Ishikawa (cell line): ENCODE measurements around the gene NKAP.
A peak's percentile ranks its signal among the peaks of the same experiment; 100 is the strongest.

Source experiments
- CEBPB ChIP-seq: IDR thresholded peaks from 2 replicates; pipeline ENCODE4 v1.6.1; 2012
- CREB1 ChIP-seq: IDR thresholded peaks from 2 replicates; pipeline ENCODE4 v1.6.1; 2012; ENCODE audit warnings: low read depth
- EGR1 ChIP-seq: IDR thresholded peaks from 2 replicates; pipeline ENCODE4 v1.6.1; 2012
- EP300 ChIP-seq: IDR thresholded peaks from 2 replicates; pipeline ENCODE4 v1.6.1; 2012; ENCODE audit warnings: borderline replicate concordance
- FOXM1 ChIP-seq: IDR thresholded peaks from 2 replicates; pipeline ENCODE4 v1.6.1; 2012; ENCODE audit warnings: low read depth, borderline replicate concordance
- NFIC ChIP-seq: IDR thresholded peaks from 2 replicates; pipeline ENCODE4 v1.6.1; 2012
- RAD21 ChIP-seq: IDR thresholded peaks from 2 replicates; pipeline ENCODE4 v1.6.1; 2012; ENCODE audit warnings: low read depth
- REST ChIP-seq: IDR thresholded peaks from 2 replicates; pipeline ENCODE4 v1.6.1; 2012; ENCODE audit warnings: low read depth, mild to moderate bottlenecking
- TAF1 ChIP-seq: IDR thresholded peaks from 2 replicates; pipeline ENCODE4 v1.6.1; 2012; ENCODE audit warnings: low read depth, mild to moderate bottlenecking
- TCF12 ChIP-seq: IDR thresholded peaks from 2 replicates; pipeline ENCODE4 v1.6.1; 2012; ENCODE audit warnings: low read depth
- TEAD4 ChIP-seq: IDR thresholded peaks from 2 replicates; pipeline ENCODE4 v1.6.1; 2012
- USF1 ChIP-seq: IDR thresholded peaks from 2 replicates; pipeline ENCODE4 v1.6.1; 2012
- YY1 ChIP-seq: IDR thresholded peaks from 2 replicates; pipeline ENCODE4 v1.6.1; 2012; ENCODE audit warnings: low read depth
- ZBTB7A ChIP-seq: IDR thresholded peaks from 2 replicates; pipeline ENCODE4 v1.6.1; 2012; ENCODE audit warnings: low read depth
- TF ChIP-seq, protein P1 (sequence below): IDR thresholded peaks from 2 replicates; pipeline ENCODE4 v1.6.1; 2012

The NKAP gene

DNA sequence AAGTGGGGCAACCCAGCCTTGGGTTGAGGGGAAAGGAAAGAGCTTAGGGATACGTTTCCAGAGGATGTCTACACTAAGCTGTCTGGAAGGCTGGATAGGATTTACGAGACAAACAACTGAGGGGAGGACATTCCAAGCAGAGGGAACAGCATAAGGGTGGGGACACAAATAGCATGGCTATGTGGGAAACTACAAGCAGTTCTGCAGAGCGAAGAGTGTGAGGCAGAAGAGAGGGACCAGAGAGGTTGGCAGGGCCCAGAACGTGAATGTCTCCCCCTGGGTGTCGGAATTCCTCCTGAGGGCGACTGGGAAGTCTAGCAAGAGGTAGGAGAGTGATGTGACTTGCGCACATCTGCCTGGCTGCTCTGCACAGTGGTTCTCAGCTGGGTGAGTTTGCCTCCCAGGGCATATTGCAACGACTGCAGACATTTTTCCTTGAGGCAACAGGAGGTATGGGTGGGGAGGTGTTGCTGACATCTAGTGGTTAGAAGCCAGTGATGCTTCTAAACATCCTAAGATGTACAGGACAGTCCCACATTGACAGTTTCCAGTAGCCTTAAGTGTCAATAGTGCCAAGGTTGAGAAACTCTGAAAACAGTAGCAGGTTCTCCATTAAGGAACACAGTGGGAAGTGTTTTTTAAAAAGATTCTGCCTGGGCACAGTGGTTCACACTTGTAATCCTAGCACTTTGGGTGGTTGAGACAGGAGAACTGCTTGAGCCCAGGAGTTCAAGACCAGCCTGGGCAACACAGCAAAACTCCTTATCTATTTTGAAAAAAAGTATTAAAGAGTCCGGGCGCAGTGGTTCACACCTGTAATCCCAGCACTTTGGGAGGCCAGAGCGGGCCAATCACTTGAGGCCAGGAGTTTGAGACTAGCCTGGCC, 62.8 kb downstream of the NKAP start:
- TF ChIP-seq EGR1 = no peak
- TF ChIP-seq RAD21 = peak; percentile 33; the same call in 1 of the 2 replicates

DNA sequence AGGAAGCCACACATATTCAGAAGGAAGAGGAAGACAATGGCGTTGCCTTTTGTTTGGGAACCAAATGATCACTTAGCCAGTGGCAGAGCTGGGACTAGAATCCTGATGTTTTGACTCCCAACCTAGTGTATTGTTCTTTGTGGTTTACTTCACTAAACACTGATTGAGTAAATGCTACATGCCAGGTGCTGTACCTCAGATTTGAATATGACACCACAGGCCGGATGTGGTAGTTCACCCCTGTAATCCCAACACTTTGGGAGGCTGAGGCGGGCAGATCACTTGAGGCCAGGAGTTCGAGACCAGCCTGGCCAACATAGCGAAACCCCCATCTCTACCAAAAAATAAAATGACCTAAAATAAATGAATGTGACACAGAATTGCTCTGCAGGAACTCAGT, 63.5 kb downstream of the NKAP start:
- TF ChIP-seq EGR1 (no peak), ZBTB7A (no peak), CREB1 (no peak), YY1 (no peak), TAF1 (no peak), EP300 (no peak), USF1 (no peak), CEBPB (no peak), REST (no peak), TEAD4 (no peak), NFIC (no peak), FOXM1 (no peak), RAD21 (no peak), TCF12 (no peak)
- TF ChIP-seq, protein P1, sequence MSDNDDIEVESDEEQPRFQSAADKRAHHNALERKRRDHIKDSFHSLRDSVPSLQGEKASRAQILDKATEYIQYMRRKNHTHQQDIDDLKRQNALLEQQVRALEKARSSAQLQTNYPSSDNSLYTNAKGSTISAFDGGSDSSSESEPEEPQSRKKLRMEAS = no peak

- no peak for TF ChIP-seq TCF12
- no peak for TF ChIP-seq USF1
- TF ChIP-seq CEBPB = no peak
- TF ChIP-seq YY1 = no peak
- no peak for TF ChIP-seq RAD21
- TF ChIP-seq EGR1 = no peak
- no peak for TF ChIP-seq CREB1
- TF ChIP-seq TEAD4 = no peak
- TF ChIP-seq REST = no peak
- no peak for TF ChIP-seq ZBTB7A
- TF ChIP-seq EP300 = no peak
- TF ChIP-seq, protein P1 = no peak
These were observed 64.8 kb downstream of the NKAP start for GRCh38 chrX:119878740-119879139.

DNA sequence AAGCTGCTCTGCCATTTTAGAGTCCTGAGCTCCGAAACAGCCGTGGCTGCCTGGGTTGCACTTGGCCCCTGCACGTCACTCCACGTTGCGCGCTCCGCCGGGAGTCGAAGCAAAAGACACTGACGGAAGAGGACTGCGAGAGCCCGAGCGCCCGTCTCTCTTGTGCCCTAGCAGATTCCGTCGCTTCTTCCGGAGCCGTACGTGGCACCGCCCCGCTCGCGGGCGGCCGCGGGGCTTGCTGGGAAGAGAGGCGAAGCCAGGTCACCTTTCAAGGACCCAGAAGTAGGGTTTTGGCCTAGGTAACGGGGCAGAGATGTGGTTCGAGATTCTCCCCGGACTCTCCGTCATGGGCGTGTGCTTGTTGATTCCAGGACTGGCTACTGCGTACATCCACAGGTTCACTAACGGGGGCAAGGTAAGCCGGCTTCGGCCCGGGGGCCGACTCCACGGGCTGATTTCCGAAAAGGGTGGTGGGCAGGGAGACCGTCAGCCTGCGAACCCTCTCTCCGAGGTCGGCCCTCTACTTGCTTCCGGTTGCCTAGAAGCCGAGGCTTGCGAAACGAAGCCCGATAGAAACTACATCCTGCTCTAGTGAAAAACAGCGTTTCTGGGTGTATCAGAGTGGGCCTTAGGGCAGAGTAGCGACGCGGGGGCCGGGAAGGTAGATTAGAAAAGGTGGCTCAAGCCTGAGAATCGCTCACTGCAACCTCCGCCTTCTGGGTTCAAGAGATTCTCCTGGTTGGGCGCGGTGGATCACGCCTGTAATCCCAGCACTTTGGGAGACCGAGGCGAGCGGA, 71.8 kb downstream of the NKAP start, which contains the start of the genes NDUFA1 and RNF113A:
Gene NDUFA1, plus strand, starts transcription at position 234 of the 797 bp plus-strand sequence. Its CDS starts 80 bp downstream, at position 314.
Gene RNF113A, minus strand, starts transcription at position 135 of the 797 bp plus-strand sequence. Its CDS starts 120 bp downstream, at position 15.
- TF ChIP-seq TEAD4 (no peak), ZBTB7A (no peak), CEBPB (peak; percentile 45; the same call in 1 of the 2 replicates), CREB1 (no peak), TAF1 (peak; percentile 68), TCF12 (peak; percentile 52), YY1 (peak; percentile 6; the same call in 1 of the 2 replicates), RAD21 (no peak), REST (no peak), USF1 (0 out of 2 replicates have a peak, but pooled peaks have one; percentile 5)
- TF ChIP-seq, protein P1 = peak; percentile 83
